HepG2 (cell line): ENCODE measurements around the gene VWA3B.

Source experiments
- CREBL2 ChIP-seq: sonication (generic); formaldehyde crosslinking; IDR thresholded peaks from 2 replicates; pipeline ENCODE4 v1.8.1; 2023; ENCODE audit warnings: missing genetic modification reagents, mild to moderate bottlenecking, borderline replicate concordance
- FOSL2 ChIP-seq: sonication (generic); formaldehyde crosslinking; IDR thresholded peaks from 2 replicates; pipeline ENCODE4 v1.4.0; 2020; ENCODE audit warnings: missing genetic modification reagents
- FOXA1 ChIP-seq, 2 experiments: fragments of 450-650 bp in 1 of 2; sonication (generic) in 1 of 2; formaldehyde crosslinking in 1 of 2; IDR thresholded peaks; 2 replicates each; pipeline versions ENCODE4 v1.4.0 to v1.6.1; 2016 to 2020; ENCODE audit warnings: missing genetic modification reagents in 1 of 2
- GABPA ChIP-seq, 2 experiments: IDR thresholded peaks; 2 replicates each; pipeline ENCODE4 v1.6.1; 2011 to 2016; ENCODE audit warnings: low read depth in 2 of 2, low read length in 1 of 2, missing biosample characterization in 1 of 2, missing genetic modification characterization in 1 of 2
- GMEB1 ChIP-seq: sonication (generic); formaldehyde crosslinking; IDR thresholded peaks from 2 replicates; pipeline ENCODE4 v1.5.1; 2020; ENCODE audit warnings: missing genetic modification reagents, mild to moderate bottlenecking, borderline replicate concordance
- JUNB ChIP-seq: sonication (generic); formaldehyde crosslinking; IDR thresholded peaks from 2 replicates; pipeline ENCODE4 v1.8.0; 2022; ENCODE audit warnings: missing genetic modification reagents, mild to moderate bottlenecking, borderline replicate concordance
- MYC ChIP-seq: sonication (generic); formaldehyde crosslinking; IDR thresholded peaks from 2 replicates; pipeline ENCODE4 v1.9.0; 2021; ENCODE audit warnings: missing genetic modification reagents, borderline replicate concordance
- SRF ChIP-seq: IDR thresholded peaks from 2 replicates; pipeline ENCODE4 v1.6.1; 2011; ENCODE audit warnings: mild to moderate bottlenecking, low read depth, low read length, moderate library complexity
- TAF1 ChIP-seq: sonication (generic); formaldehyde crosslinking; IDR thresholded peaks from 2 replicates; pipeline ENCODE4 v1.4.0; 2020; ENCODE audit warnings: missing genetic modification reagents
- ZFP1 ChIP-seq: IDR thresholded peaks from 2 replicates; pipeline ENCODE4 v1.6.1; 2016
- ZNF589 ChIP-seq: sonication (generic); formaldehyde crosslinking; conservative IDR thresholded peaks from 2 replicates; pipeline ENCODE4 v1.8.0; 2022; ENCODE audit warnings: mild to moderate bottlenecking, moderate library complexity, missing genetic modification reagents
- ZNF639 ChIP-seq: conservative IDR thresholded peaks from 2 replicates; pipeline ENCODE4 v1.6.1; 2018; ENCODE audit warnings: missing genetic modification reagents
- TF ChIP-seq, protein P1 (sequence below): sonication (generic); formaldehyde crosslinking; IDR thresholded peaks from 2 replicates; pipeline ENCODE4 v1.5.0; 2020; ENCODE audit warnings: mild to moderate bottlenecking, missing genetic modification reagents, moderate library complexity

DNA sequence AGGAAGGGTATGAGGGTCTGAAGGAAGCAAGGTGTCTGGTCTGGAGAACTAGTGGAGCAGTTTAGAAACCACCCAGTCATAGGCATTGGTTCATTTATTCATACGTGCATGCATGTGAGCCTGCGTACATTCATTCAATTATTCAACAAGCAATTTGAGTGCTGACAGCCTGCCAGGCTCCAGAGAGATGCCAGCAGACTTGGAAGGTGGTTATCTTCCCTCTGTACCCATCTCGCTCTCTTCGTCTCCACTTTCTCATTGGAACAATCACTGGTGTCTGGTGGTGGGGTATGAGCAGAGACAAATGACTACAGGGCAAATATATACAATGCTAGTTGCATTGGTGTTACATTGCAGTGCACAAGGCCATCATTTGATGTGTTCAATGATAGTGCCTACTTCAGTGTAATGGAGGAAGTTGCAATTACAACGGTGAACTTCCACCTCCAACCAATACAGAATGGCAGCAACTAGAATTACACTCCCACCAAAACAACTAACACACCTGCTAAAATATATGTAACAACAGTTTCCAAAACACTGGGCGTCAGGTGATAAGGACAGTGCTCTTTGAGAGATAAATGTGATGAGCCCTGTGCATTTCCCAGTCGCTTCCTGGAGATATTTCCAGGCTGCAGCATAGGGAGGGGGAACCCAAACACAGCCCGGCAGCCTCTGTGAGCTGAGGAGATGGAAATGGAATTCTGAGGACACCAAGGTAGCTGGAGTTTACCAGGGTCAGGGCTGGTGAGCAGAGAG, 226.7 kb downstream of the VWA3B start:
- TF ChIP-seq ZNF589 (CRISPR knock-in tag), result no peak
- TF ChIP-seq, protein P1, sequence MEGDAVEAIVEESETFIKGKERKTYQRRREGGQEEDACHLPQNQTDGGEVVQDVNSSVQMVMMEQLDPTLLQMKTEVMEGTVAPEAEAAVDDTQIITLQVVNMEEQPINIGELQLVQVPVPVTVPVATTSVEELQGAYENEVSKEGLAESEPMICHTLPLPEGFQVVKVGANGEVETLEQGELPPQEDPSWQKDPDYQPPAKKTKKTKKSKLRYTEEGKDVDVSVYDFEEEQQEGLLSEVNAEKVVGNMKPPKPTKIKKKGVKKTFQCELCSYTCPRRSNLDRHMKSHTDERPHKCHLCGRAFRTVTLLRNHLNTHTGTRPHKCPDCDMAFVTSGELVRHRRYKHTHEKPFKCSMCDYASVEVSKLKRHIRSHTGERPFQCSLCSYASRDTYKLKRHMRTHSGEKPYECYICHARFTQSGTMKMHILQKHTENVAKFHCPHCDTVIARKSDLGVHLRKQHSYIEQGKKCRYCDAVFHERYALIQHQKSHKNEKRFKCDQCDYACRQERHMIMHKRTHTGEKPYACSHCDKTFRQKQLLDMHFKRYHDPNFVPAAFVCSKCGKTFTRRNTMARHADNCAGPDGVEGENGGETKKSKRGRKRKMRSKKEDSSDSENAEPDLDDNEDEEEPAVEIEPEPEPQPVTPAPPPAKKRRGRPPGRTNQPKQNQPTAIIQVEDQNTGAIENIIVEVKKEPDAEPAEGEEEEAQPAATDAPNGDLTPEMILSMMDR (CRISPR knock-in tag), result no peak
- TF ChIP-seq ZFP1 (CRISPR knock-in tag), result no peak
- TF ChIP-seq FOSL2 (CRISPR knock-in tag), result no peak
- TF ChIP-seq TAF1, result no peak
- TF ChIP-seq ZNF639 (CRISPR knock-in tag), result no peak
- no peak for TF ChIP-seq FOXA1 (IDR thresholded peaks at IDR 0.05)
- no peak for TF ChIP-seq FOXA1 (CRISPR knock-in tag; IDR thresholded peaks at IDR 0.05)
- no peak for TF ChIP-seq GABPA (IDR thresholded peaks at IDR 0.05; ENCODE audit: low read depth, low read length)
- no peak for TF ChIP-seq GABPA (CRISPR knock-in tag; IDR thresholded peaks at IDR 0.05; ENCODE audit: low read depth)
- TF ChIP-seq SRF, result no peak
- TF ChIP-seq CREBL2 (CRISPR knock-in tag), result no peak
- no peak for TF ChIP-seq GMEB1 (CRISPR knock-in tag)
- no peak for TF ChIP-seq MYC (CRISPR knock-in tag)
- no peak for TF ChIP-seq JUNB (CRISPR knock-in tag)
